ENCODE measurements around the gene ZBTB32. TPM values are rescaled to one million over a fixed set of nuclear protein-coding genes. Genes with fewer than 3 reads are reported as not detected.
"Not testable (repeated sequence)": the region's sequence is repeated elsewhere in the genome, so short reads cannot be mapped to it uniquely, and the experiment has no call there.

Gene ZBTB32
- total RNA-seq, result 100 to 1,000 TPM; 226 to 228 TPM

DNA sequence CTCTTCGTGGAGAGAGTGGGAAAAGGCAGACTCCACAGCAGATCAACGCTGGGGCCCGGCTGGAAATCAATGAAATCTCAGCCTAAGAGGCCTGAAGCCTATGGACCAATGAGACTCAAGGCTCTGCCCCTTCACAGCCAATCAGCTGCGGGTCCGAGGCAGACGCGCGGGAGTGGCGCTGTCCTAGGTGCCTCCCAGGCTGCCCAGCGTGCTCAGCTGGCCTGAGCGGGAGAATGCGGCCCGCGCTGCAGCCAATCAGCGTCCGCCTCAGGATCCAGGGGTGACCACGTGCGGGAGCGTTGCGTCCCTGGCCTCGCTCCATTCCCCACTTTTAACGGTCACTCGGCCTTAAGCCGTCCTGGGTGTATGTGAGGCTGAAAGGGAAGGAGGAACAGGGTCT is at the start of gene ZBTB32:
ZBTB32 (plus strand) TSS at position 341 of the 400 bp plus-strand sequence. CDS start 10,069 bp downstream, outside the sequence.
- no peak within 1 kb of the TSS for H3K27ac Mint-ChIP-seq
- POLR2A ChIA-PET, result interaction anchor here (3.4 kb wide), 1 partner anchor 9 kb away, joined by 96 read pairs; no protein-coding TSS in a partner anchor
- no peaks in the 10 kb centered on the region for H3K27me3 Mint-ChIP-seq
- intact Hi-C loops (cut with micrococcal nuclease), result no loop called here
- no peaks in the 10 kb centered on the region for H3K9me3 Mint-ChIP-seq
- no peak within 1 kb of the TSS for H3K4me3 Mint-ChIP-seq
- peaks cover 2% of the 10 kb centered on the region for H3K36me3 Mint-ChIP-seq
- CTCF ChIA-PET, result interaction anchor here (1.2 to 16.2 kb wide), 3 partner anchors 9 to 36 kb away, joined by 3 to 197 read pairs (median 3); no protein-coding TSS in a partner anchor
- H3K4me1 Mint-ChIP-seq (ENCODE audit: low read depth), result peaks cover 10% of the 10 kb centered on the region
- peak; percentile 40 for DNase-seq

- POLR2A ChIA-PET; H3K4me3 Mint-ChIP-seq; H3K27me3 Mint-ChIP-seq; CTCF ChIA-PET; H3K27ac Mint-ChIP-seq; intact Hi-C loops (cut with micrococcal nuclease); H3K9me3 Mint-ChIP-seq; DNase-seq: not testable (repeated sequence)
- Mint-ChIP-seq H3K4me1 (ENCODE audit: low read depth) (peaks cover 13% of the 10 kb centered on the region), H3K36me3 (peaks cover 39% of the 10 kb centered on the region)
These were observed 49.5 kb upstream of the ZBTB32 start for GRCh38 chr19:35654828-35655227.

DNA sequence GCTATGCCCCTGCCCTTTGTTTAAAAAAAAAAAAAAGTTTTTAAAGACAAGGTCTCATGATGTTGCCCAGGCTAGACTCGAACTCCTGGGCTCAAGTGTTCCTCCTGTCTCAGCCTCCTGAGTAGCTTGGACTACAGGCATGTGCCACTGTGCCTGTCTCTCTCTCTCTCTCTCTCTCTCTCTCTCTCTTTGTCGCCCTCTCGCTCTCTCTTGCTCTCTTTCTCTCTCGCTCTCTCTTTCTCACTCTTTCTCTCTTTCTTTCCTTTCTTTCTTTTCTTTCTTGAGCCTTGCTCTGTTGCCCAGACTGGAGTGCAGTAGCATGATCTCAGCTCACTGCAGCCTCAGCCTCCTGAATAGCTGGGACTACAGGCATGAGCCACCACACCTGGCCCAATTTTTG is 48.8 kb upstream of the ZBTB32 start:
- Mint-ChIP-seq H3K9me3 (no peaks in the 10 kb centered on the region), H3K4me1 (ENCODE audit: low read depth) (peaks cover 9% of the 10 kb centered on the region), H3K36me3 (peaks cover 41% of the 10 kb centered on the region), H3K4me3 (no peak overlapping the region), H3K27ac (no peak overlapping the region), H3K27me3 (no peaks in the 10 kb centered on the region)
- CTCF ChIA-PET, result interaction anchor here (0.6 to 0.7 kb wide), 2 partner anchors 40 to 644 kb away, joined by 4 to 5 read pairs; no protein-coding TSS in a partner anchor
- no peak for DNase-seq
- intact Hi-C loops (cut with micrococcal nuclease), result no loop called here
- POLR2A ChIA-PET, result no interaction called here

- POLR2A ChIA-PET, result interaction anchor here (0.6 to 2.1 kb wide), 2 partner anchors 13 to 229 kb away, joined by 3 to 5 read pairs; no protein-coding TSS in a partner anchor
These were observed 47.7 kb upstream of the ZBTB32 start for GRCh38 chr19:35656700-35657099.

GRCh38 chr19:35657904-35658700 is 46.3 kb upstream of the ZBTB32 start:
- POLR2A ChIA-PET, result interaction anchor here (1.0 to 2.1 kb wide), 2 partner anchors 10 to 14 kb away, joined by 3 to 5 read pairs; partner anchors contain the start of gene COX6B1
- CTCF ChIA-PET, result interaction anchor here (0.9 to 1.1 kb wide), 2 partner anchors 15 to 259 kb away, joined by 3 to 4 read pairs; no protein-coding TSS in a partner anchor
- H3K27me3 Mint-ChIP-seq, result no peaks in the 10 kb centered on the region
- peaks cover 33% of the 10 kb centered on the region for H3K36me3 Mint-ChIP-seq
- no peak overlapping the region for H3K4me3 Mint-ChIP-seq
- H3K9me3 Mint-ChIP-seq, result no peaks in the 10 kb centered on the region
- no peak overlapping the region for H3K27ac Mint-ChIP-seq
- intact Hi-C loops (cut with micrococcal nuclease), result no loop called here
- DNase-seq, result no peak
- no peaks in the 10 kb centered on the region for H3K4me1 Mint-ChIP-seq (ENCODE audit: low read depth)

More at GRCh38 chr19:35656700-35657099, 47.7 kb upstream of the ZBTB32 start:
- Mint-ChIP-seq H3K4me1 (ENCODE audit: low read depth) (peaks cover under 1% of the 10 kb centered on the region), H3K4me3 (no peak overlapping the region), H3K9me3 (no peaks in the 10 kb centered on the region), H3K36me3 (peaks cover 37% of the 10 kb centered on the region), H3K27ac (no peak overlapping the region), H3K27me3 (no peaks in the 10 kb centered on the region)
- intact Hi-C loops (cut with micrococcal nuclease), result no loop called here
- CTCF ChIA-PET, result interaction anchor here (1.2 kb wide), 1 partner anchor 9 kb away, joined by 5 read pairs; the partner anchor contains the start of gene COX6B1
- no peak for DNase-seq

- no peak overlapping the region for H3K4me3 Mint-ChIP-seq
- POLR2A ChIA-PET, result no interaction called here
- H3K4me1 Mint-ChIP-seq (ENCODE audit: low read depth), result no peaks in the 10 kb centered on the region
- DNase-seq, result no peak
- H3K36me3 Mint-ChIP-seq, result peaks cover 17% of the 10 kb centered on the region
- no peaks in the 10 kb centered on the region for H3K9me3 Mint-ChIP-seq
- intact Hi-C loops (cut with micrococcal nuclease), result no loop called here
- CTCF ChIA-PET, result interaction anchor here (1.0 kb wide), 1 partner anchor 22 kb away, joined by 3 read pairs; no protein-coding TSS in a partner anchor
- H3K27ac Mint-ChIP-seq, result no peak overlapping the region
- H3K27me3 Mint-ChIP-seq, result no peaks in the 10 kb centered on the region
These were observed 42.4 kb upstream of the ZBTB32 start for GRCh38 chr19:35661995-35662340.

DNA sequence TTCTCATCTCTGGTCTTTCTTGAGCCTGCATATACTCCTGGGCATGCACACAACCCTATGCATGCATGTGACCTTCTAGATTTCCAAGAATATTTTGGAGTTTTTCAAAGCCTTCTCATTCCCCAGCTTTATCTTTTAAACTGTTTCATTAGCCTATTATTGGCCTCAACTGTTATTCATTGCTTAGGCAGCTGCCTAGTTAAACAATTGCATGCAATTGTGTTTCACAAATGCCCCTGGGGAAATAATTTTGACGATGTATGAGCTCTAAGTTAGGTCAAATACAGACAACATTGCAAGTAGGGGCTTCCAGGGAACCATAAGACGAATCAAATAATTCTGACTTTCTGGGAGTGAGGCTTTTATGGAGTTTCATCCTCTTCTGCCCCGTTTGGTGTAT is 40.4 kb upstream of the ZBTB32 start:
- intact Hi-C loops (cut with micrococcal nuclease), result no loop called here
- Mint-ChIP-seq H3K27ac (no peak overlapping the region), H3K4me3 (no peak overlapping the region), H3K36me3 (peaks cover 9% of the 10 kb centered on the region), H3K4me1 (ENCODE audit: low read depth) (no peaks in the 10 kb centered on the region), H3K9me3 (no peaks in the 10 kb centered on the region), H3K27me3 (no peaks in the 10 kb centered on the region)
- ChIA-PET CTCF (no interaction called here), POLR2A (no interaction called here)
- DNase-seq, result no peak

- intact Hi-C loops (cut with micrococcal nuclease), result no loop called here
- POLR2A ChIA-PET, result interaction anchor here (0.6 kb wide), 1 partner anchor 16 kb away, joined by 3 read pairs; no protein-coding TSS in a partner anchor
These were observed 39.2 kb upstream of the ZBTB32 start for GRCh38 chr19:35665157-35665556.

GRCh38 chr19:35665604-35666003 is 38.8 kb upstream of the ZBTB32 start:
- H3K27me3 Mint-ChIP-seq, result peaks cover 9% of the 10 kb centered on the region
- H3K9me3 Mint-ChIP-seq, result no peaks in the 10 kb centered on the region
- H3K4me1 Mint-ChIP-seq (ENCODE audit: low read depth), result no peaks in the 10 kb centered on the region

More at GRCh38 chr19:35665157-35665556, 39.2 kb upstream of the ZBTB32 start:
- Mint-ChIP-seq H3K27me3 (peaks cover 8% of the 10 kb centered on the region), H3K4me1 (ENCODE audit: low read depth) (no peaks in the 10 kb centered on the region), H3K36me3 (peaks cover 6% of the 10 kb centered on the region), H3K4me3 (no peak overlapping the region), H3K9me3 (no peaks in the 10 kb centered on the region), H3K27ac (no peak overlapping the region)
- CTCF ChIA-PET, result no interaction called here
- no peak for DNase-seq

GRCh38 chr19:35666251-35666913 is 38.0 kb upstream of the ZBTB32 start, which contains the start of gene UPK1A:
Gene UPK1A, plus strand, starts transcription at chr19:35666517. Its CDS starts 296 bp downstream, at chr19:35666813.
- no peaks in the 10 kb centered on the region for H3K4me1 Mint-ChIP-seq (ENCODE audit: low read depth)
- intact Hi-C loops (cut with micrococcal nuclease), result no loop called here
- H3K27ac Mint-ChIP-seq, result no peak within 1 kb of the TSS
- peaks cover 4% of the 10 kb centered on the region for H3K36me3 Mint-ChIP-seq
- no peak within 1 kb of the TSS for H3K4me3 Mint-ChIP-seq
- peaks cover 12% of the 10 kb centered on the region for H3K27me3 Mint-ChIP-seq
- no peak for DNase-seq
- ChIA-PET CTCF (interaction anchor here (0.7 kb wide), 1 partner anchor 18 kb away, joined by 6 read pairs; no protein-coding TSS in a partner anchor), POLR2A (no interaction called here)
- no peaks in the 10 kb centered on the region for H3K9me3 Mint-ChIP-seq

More at GRCh38 chr19:35665604-35666003, 38.8 kb upstream of the ZBTB32 start:
- DNase-seq, result no peak
- peaks cover 6% of the 10 kb centered on the region for H3K36me3 Mint-ChIP-seq
- CTCF ChIA-PET, result no interaction called here
- no peak overlapping the region for H3K4me3 Mint-ChIP-seq
- no peak overlapping the region for H3K27ac Mint-ChIP-seq
- POLR2A ChIA-PET, result interaction anchor here (0.6 kb wide), 1 partner anchor 17 kb away, joined by 3 read pairs; no protein-coding TSS in a partner anchor
- intact Hi-C loops (cut with micrococcal nuclease), result no loop called here

- H3K4me1 Mint-ChIP-seq (ENCODE audit: low read depth), result peaks cover 8% of the 10 kb centered on the region
- intact Hi-C loops (cut with micrococcal nuclease), result no loop called here
- H3K4me3 Mint-ChIP-seq, result no peak overlapping the region
- no peak overlapping the region for H3K27ac Mint-ChIP-seq
- DNase-seq, result no peak
- ChIA-PET POLR2A (no interaction called here), CTCF (no interaction called here)
- H3K9me3 Mint-ChIP-seq, result no peaks in the 10 kb centered on the region
- H3K36me3 Mint-ChIP-seq, result no peaks in the 10 kb centered on the region
- peaks cover 21% of the 10 kb centered on the region for H3K27me3 Mint-ChIP-seq
These were observed 34.8 kb upstream of the ZBTB32 start for GRCh38 chr19:35669566-35669965.

DNA sequence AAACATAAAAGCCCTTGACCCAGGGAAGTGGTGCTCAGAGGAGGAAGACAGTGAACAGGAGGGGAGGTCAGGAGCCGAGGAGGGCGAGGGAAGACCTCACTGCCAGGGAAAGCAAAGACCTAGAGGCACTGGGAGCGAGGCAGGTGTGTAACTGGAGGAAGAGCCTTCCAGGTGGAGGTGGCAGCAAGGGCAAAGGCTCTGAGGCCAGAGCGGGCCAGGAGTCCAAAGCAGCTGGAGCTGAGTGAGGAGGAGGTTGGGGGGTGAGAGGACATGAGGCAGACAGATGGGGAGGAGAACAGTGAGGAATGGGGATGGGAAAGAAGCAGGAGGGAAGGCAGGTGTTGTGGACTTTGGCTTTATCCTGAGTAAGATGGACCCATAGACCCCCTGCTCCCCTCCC is 34.4 kb upstream of the ZBTB32 start:
- no peaks in the 10 kb centered on the region for H3K9me3 Mint-ChIP-seq
- intact Hi-C loops (cut with micrococcal nuclease), result no loop called here
- H3K4me3 Mint-ChIP-seq, result no peak overlapping the region
- no peak overlapping the region for H3K27ac Mint-ChIP-seq
- ChIA-PET CTCF (no interaction called here), POLR2A (no interaction called here)
- peaks cover 21% of the 10 kb centered on the region for H3K27me3 Mint-ChIP-seq
- H3K4me1 Mint-ChIP-seq (ENCODE audit: low read depth), result peaks cover 8% of the 10 kb centered on the region
- no peak for DNase-seq
- no peaks in the 10 kb centered on the region for H3K36me3 Mint-ChIP-seq
